GM12892 (cell line): ENCODE results near the gene DRGX.

Source experiments
- POLR2A ChIP-seq: IDR thresholded peaks from 2 replicates; pipeline ENCODE4 v1.6.1; 2011; ENCODE audit warnings: low read depth, low read length, control low read depth
- POLR2AphosphoS5 ChIP-seq: IDR thresholded peaks from 2 replicates; pipeline ENCODE4 v1.6.1; 2011; ENCODE audit warnings: low read depth, low read length, control low read depth

GRCh38 chr10:49370326-49371100 lies 25.4 kb downstream of the DRGX start:
- TF ChIP-seq POLR2AphosphoS5 = no peak
- no peak for TF ChIP-seq POLR2A
